HUES64 (cell line): ENCODE data around the gene CASP7.
"Not testable (repeated sequence)": the region's sequence is repeated elsewhere in the genome, so short reads cannot be mapped to it uniquely, and the experiment has no call there.

Source experiments
- H3K27ac ChIP-seq: 2 replicates; pipeline ENCODE4 v1.7.0; 2013; ENCODE audit warnings: low read depth, low read length, inconsistent platforms
- H3K27me3 ChIP-seq: 2 replicates; pipeline ENCODE4 v1.6.1; 2013; ENCODE audit warnings: mild to moderate bottlenecking, low read length; ENCODE audit not compliant: insufficient read depth
- H3K36me3 ChIP-seq: 2 replicates; pipeline ENCODE4 v1.6.1; 2013; ENCODE audit warnings: mild to moderate bottlenecking, low read length; ENCODE audit not compliant: insufficient read depth
- H3K4me1 ChIP-seq: 2 replicates; pipeline ENCODE4 v1.6.1; 2013; ENCODE audit warnings: mild to moderate bottlenecking, low read length, moderate library complexity; ENCODE audit not compliant: insufficient read depth
- H3K4me3 ChIP-seq: 2 replicates; pipeline ENCODE4 v1.5.1; 2013; ENCODE audit warnings: mild to moderate bottlenecking, low read length, moderate library complexity
- H3K9ac ChIP-seq: 2 replicates; pipeline ENCODE4 v1.6.1; 2013; ENCODE audit warnings: mild to moderate bottlenecking, low read depth, low read length
- H3K9me3 ChIP-seq: 2 replicates; pipeline ENCODE4 v1.6.1; 2013; ENCODE audit warnings: low read depth, low read length; ENCODE audit not compliant: insufficient read depth
- WGBS: fragments of 150-250, 120-280 bp; methylation state at CpG from one replicate; pipeline ENCODE4 v1.1.7; 2013; ENCODE audit warnings: missing lambda C conversion rate; 5-methylcytosine and 5-hydroxymethylcytosine counted together

CASP7 gene

GRCh38 chr10:113754768-113755167 is 75.1 kb downstream of the CASP7 start:
- Histone ChIP-seq H3K36me3 (no peaks in the 10 kb centered on the region), H3K27ac (no peak overlapping the region), H3K27me3 (no peaks in the 10 kb centered on the region), H3K4me1 (no peaks in the 10 kb centered on the region), H3K4me3 (no peak overlapping the region), H3K9ac (no peak overlapping the region), H3K9me3 (no peaks in the 10 kb centered on the region)
- WGBS: 85% methylated on average over 9 of the region's 9 CpGs

- Histone ChIP-seq H3K4me1 (no peaks in the 10 kb centered on the region), H3K27me3 (no peaks in the 10 kb centered on the region), H3K27ac (no peak overlapping the region), H3K9me3 (no peaks in the 10 kb centered on the region), H3K4me3 (no peak overlapping the region), H3K9ac (no peak overlapping the region), H3K36me3 (no peaks in the 10 kb centered on the region)
- 92% methylated on average over 10 of the region's 12 CpGs for WGBS
These were observed 77.3 kb downstream of the CASP7 start for GRCh38 chr10:113756940-113757543.

GRCh38 chr10:113762083-113762482 is 82.4 kb downstream of the CASP7 start:
- Histone ChIP-seq H3K27ac (no peak overlapping the region), H3K36me3 (no peaks in the 10 kb centered on the region), H3K9ac (no peak overlapping the region), H3K4me1 (no peaks in the 10 kb centered on the region), H3K4me3 (no peak overlapping the region), H3K27me3 (no peaks in the 10 kb centered on the region), H3K9me3 (peaks cover 15% of the 10 kb centered on the region)
- no CpG with 5 or more reads among the region's 1 CpG for WGBS

GRCh38 chr10:113764582-113764981 is 84.9 kb downstream of the CASP7 start:
- H3K4me1 ChIP-seq: no peaks in the 10 kb centered on the region
- no peaks in the 10 kb centered on the region for H3K27me3 ChIP-seq
- no peak overlapping the region for H3K27ac ChIP-seq
- no peak overlapping the region for H3K4me3 ChIP-seq
- no peaks in the 10 kb centered on the region for H3K36me3 ChIP-seq
- peaks cover 15% of the 10 kb centered on the region for H3K9me3 ChIP-seq
- H3K9ac ChIP-seq: no peak overlapping the region
- 100% methylated on average over 1 of the region's 1 CpG for WGBS

- H3K27ac ChIP-seq: no peak overlapping the region
These were observed 86.2 kb downstream of the CASP7 start for GRCh38 chr10:113765910-113766309.

GRCh38 chr10:113767222-113767621 is 87.5 kb downstream of the CASP7 start:
- H3K27ac ChIP-seq: no peak overlapping the region
- H3K9me3 ChIP-seq: peaks cover 15% of the 10 kb centered on the region

More at GRCh38 chr10:113765910-113766309, 86.2 kb downstream of the CASP7 start:
- Histone ChIP-seq H3K36me3 (no peaks in the 10 kb centered on the region), H3K9me3 (peaks cover 15% of the 10 kb centered on the region), H3K4me1 (no peaks in the 10 kb centered on the region), H3K9ac (no peak overlapping the region), H3K27me3 (0 out of 2 replicates have a peak, but pooled peaks cover 2% of the 10 kb centered on the region), H3K4me3 (no peak overlapping the region)
- 93% methylated on average over 3 of the region's 3 CpGs for WGBS

GRCh38 chr10:113770346-113770745 is 90.6 kb downstream of the CASP7 start:
- Histone ChIP-seq H3K9ac (no peak overlapping the region), H3K36me3 (no peaks in the 10 kb centered on the region), H3K27me3 (0 out of 2 replicates have a peak, but pooled peaks cover 2% of the 10 kb centered on the region), H3K4me1 (no peaks in the 10 kb centered on the region), H3K9me3 (no peaks in the 10 kb centered on the region), H3K27ac (no peak overlapping the region), H3K4me3 (no peak overlapping the region)
- 95% methylated on average over 4 of the region's 4 CpGs for WGBS

More at GRCh38 chr10:113767222-113767621, 87.5 kb downstream of the CASP7 start:
- no peaks in the 10 kb centered on the region for H3K4me1 ChIP-seq
- 0 out of 2 replicates have a peak, but pooled peaks cover 2% of the 10 kb centered on the region for H3K27me3 ChIP-seq
- WGBS: 92% methylated on average over 2 of the region's 2 CpGs
- no peak overlapping the region for H3K4me3 ChIP-seq
- H3K36me3 ChIP-seq: no peaks in the 10 kb centered on the region
- H3K9ac ChIP-seq: no peak overlapping the region

GRCh38 chr10:113771131-113771530 is 91.4 kb downstream of the CASP7 start:
- WGBS: 92% methylated on average over 3 of the region's 3 CpGs
- not testable (repeated sequence) for H3K9ac ChIP-seq, H3K27ac ChIP-seq, H3K4me1 ChIP-seq, H3K27me3 ChIP-seq, H3K4me3 ChIP-seq, H3K9me3 ChIP-seq, H3K36me3 ChIP-seq

GRCh38 chr10:113775686-113776294 is 96.1 kb downstream of the CASP7 start:
- Histone ChIP-seq H3K4me1 (no peaks in the 10 kb centered on the region), H3K27ac (no peak overlapping the region), H3K9me3 (no peaks in the 10 kb centered on the region), H3K27me3 (no peaks in the 10 kb centered on the region), H3K4me3 (no peak overlapping the region), H3K9ac (no peak overlapping the region), H3K36me3 (no peaks in the 10 kb centered on the region)
- 91% methylated on average over 4 of the region's 4 CpGs for WGBS

GRCh38 chr10:113776553-113776952 is 96.8 kb downstream of the CASP7 start:
- no peaks in the 10 kb centered on the region for H3K27me3 ChIP-seq
- no peak overlapping the region for H3K9ac ChIP-seq
- no peak overlapping the region for H3K4me3 ChIP-seq
- no peaks in the 10 kb centered on the region for H3K4me1 ChIP-seq
- no CpG with 5 or more reads among the region's 1 CpG for WGBS
- no peak overlapping the region for H3K27ac ChIP-seq
- no peaks in the 10 kb centered on the region for H3K36me3 ChIP-seq
- H3K9me3 ChIP-seq: no peaks in the 10 kb centered on the region
